ENCODE measurements around the gene GBA3. TPM values are rescaled to one million over a fixed set of nuclear protein-coding genes. Genes with fewer than 3 reads are reported as not detected.

GBA3 gene
- total RNA-seq, 1 experiment from 2014 or later, result not detected

DNA sequence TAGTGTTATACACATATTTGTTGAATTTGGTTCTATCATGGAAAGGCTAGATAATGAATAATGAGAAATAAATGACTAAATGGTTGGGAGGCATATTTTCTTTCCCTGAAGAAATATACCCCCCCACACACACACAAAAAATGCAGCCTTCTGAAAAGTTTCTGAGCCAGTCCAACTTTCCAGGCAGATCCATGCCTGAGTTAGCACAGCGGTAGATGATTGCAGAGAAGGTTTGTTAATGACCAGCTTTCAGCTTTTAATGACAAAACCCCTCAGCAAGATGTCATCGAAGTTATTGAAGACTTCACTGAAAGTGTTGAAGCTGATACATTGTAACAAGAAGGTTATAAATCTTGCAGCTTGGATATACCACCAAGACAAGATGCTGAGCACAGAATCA, 61.4 kb downstream of the GBA3 start:
- no peaks in the 10 kb centered on the region for H3K4me1 ChIP-seq (ENCODE audit: insufficient read depth, low read length)
- no peak overlapping the region for H3K27ac Mint-ChIP-seq
- H3K79me2 ChIP-seq (ENCODE audit: insufficient read depth, low read length), result no peaks in the 10 kb centered on the region
- no peak for DNase-seq
- H3K4me3 Mint-ChIP-seq, result no peak overlapping the region
- H3K14ac ChIP-seq (ENCODE audit: insufficient read depth, low read length), result no peak overlapping the region
- H3K4me2 ChIP-seq (ENCODE audit: insufficient read depth, insufficient read length, low read length), result no peak overlapping the region
- H3K56ac ChIP-seq (ENCODE audit: insufficient read length, low read depth, low read length), result no peak overlapping the region
- H3K23me2 ChIP-seq (ENCODE audit: insufficient read length, low read depth, low read length, poor library complexity, severe bottlenecking), result no peaks in the 10 kb centered on the region
- H2AFZ ChIP-seq (ENCODE audit: low read length), result no peak overlapping the region
- no peaks in the 10 kb centered on the region for H3K36me3 Mint-ChIP-seq (ENCODE audit: insufficient read depth in 1 of 3, low read depth in 3 of 3)
- TF ChIP-seq, protein P1, sequence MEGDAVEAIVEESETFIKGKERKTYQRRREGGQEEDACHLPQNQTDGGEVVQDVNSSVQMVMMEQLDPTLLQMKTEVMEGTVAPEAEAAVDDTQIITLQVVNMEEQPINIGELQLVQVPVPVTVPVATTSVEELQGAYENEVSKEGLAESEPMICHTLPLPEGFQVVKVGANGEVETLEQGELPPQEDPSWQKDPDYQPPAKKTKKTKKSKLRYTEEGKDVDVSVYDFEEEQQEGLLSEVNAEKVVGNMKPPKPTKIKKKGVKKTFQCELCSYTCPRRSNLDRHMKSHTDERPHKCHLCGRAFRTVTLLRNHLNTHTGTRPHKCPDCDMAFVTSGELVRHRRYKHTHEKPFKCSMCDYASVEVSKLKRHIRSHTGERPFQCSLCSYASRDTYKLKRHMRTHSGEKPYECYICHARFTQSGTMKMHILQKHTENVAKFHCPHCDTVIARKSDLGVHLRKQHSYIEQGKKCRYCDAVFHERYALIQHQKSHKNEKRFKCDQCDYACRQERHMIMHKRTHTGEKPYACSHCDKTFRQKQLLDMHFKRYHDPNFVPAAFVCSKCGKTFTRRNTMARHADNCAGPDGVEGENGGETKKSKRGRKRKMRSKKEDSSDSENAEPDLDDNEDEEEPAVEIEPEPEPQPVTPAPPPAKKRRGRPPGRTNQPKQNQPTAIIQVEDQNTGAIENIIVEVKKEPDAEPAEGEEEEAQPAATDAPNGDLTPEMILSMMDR (conservative IDR thresholded peaks at IDR 0.05), result no peak
- H2BK12ac ChIP-seq (ENCODE audit: insufficient read length, low read depth, low read length), result no peak overlapping the region
- no peaks in the 10 kb centered on the region for H3K79me1 ChIP-seq (ENCODE audit: insufficient read depth, low read depth, low read length, poor library complexity, severe bottlenecking)
- no peak overlapping the region for H2AK5ac ChIP-seq (ENCODE audit: insufficient read length, low read length)
- H2BK5ac ChIP-seq (ENCODE audit: insufficient read length, low read length), result no peak overlapping the region
- H4K20me1 ChIP-seq (ENCODE audit: control insufficient read depth, insufficient read depth, insufficient read length), result no peaks in the 10 kb centered on the region
- no peak overlapping the region for H4K91ac ChIP-seq (ENCODE audit: insufficient read length, low read depth, low read length)
- H3K4ac ChIP-seq (ENCODE audit: low read depth, low read length), result no peak overlapping the region
- H3K23ac ChIP-seq (ENCODE audit: insufficient read length, low read depth, low read length), result no peak overlapping the region
- no peaks in the 10 kb centered on the region for H3K9me3 Mint-ChIP-seq
- no peak overlapping the region for H4K8ac ChIP-seq (replicated peaks; ENCODE audit: insufficient read length, low read depth, low read length)
- H3K27ac ChIP-seq (ENCODE audit: insufficient read length, low read depth, low read length), result no peak overlapping the region
- H2BK15ac ChIP-seq (ENCODE audit: low read depth, low read length), result no peak overlapping the region
- H3K4me1 Mint-ChIP-seq, result no peaks in the 10 kb centered on the region
- no CpG with 5 or more reads among the region's 2 CpGs for WGBS (ENCODE audit: extremely low coverage, insufficient read length, low lambda C conversion rate)
- H3K27me3 ChIP-seq (ENCODE audit: insufficient read depth, low read length), result no peaks in the 10 kb centered on the region
- H3K18ac ChIP-seq (ENCODE audit: insufficient read length, low read depth, low read length), result no peak overlapping the region
- no peak overlapping the region for H3T11ph ChIP-seq (ENCODE audit: low read length)
- H3K9me3 ChIP-seq (ENCODE audit: control insufficient read depth, low read depth, low read length), result no peaks in the 10 kb centered on the region
- no peaks in the 10 kb centered on the region for H3K27me3 Mint-ChIP-seq (ENCODE audit: low read depth)
- no peak overlapping the region for H3K9ac ChIP-seq (ENCODE audit: extremely low read depth, insufficient read length, low read length)
- no peak overlapping the region for H2BK20ac ChIP-seq (ENCODE audit: low read depth, low read length, poor library complexity, severe bottlenecking)
- H4K5ac ChIP-seq (ENCODE audit: insufficient read length, low read depth, low read length), result no peak overlapping the region
- no peak overlapping the region for H2BK120ac ChIP-seq (ENCODE audit: low read depth, low read length, poor library complexity, severe bottlenecking)
